GM12892 (cell line): ENCODE measurements around the gene ZNF423.

Experiments used
- DNase-seq: peaks from one replicate; pipeline ENCODE4 v3.0.0; 2011; ENCODE audit not compliant: insufficient read length
- FAIRE-seq: peaks from 2 replicates; lab custom pipeline; 2011; peaks lifted over from hg19 to GRCh38; lab: Jason Lieb, UNC
- POLR2A ChIP-seq: IDR thresholded peaks from 2 replicates; pipeline ENCODE4 v1.6.1; 2011; ENCODE audit warnings: low read depth, low read length, control low read depth
- POLR2AphosphoS5 ChIP-seq: IDR thresholded peaks from 2 replicates; pipeline ENCODE4 v1.6.1; 2011; ENCODE audit warnings: low read depth, low read length, control low read depth
- TAF1 ChIP-seq: IDR thresholded peaks from 2 replicates; pipeline ENCODE4 v1.6.1; 2011; ENCODE audit warnings: low read depth, mild to moderate bottlenecking, control low read depth, low read length, borderline replicate concordance

ZNF423 gene

GRCh38 chr16:49828533-49829267 lies 27.2 kb downstream of the ZNF423 start:
- FAIRE-seq (no peak), DNase-seq (no peak)
- TF ChIP-seq POLR2AphosphoS5 (no peak), POLR2A (no peak), TAF1 (no peak)

DNA sequence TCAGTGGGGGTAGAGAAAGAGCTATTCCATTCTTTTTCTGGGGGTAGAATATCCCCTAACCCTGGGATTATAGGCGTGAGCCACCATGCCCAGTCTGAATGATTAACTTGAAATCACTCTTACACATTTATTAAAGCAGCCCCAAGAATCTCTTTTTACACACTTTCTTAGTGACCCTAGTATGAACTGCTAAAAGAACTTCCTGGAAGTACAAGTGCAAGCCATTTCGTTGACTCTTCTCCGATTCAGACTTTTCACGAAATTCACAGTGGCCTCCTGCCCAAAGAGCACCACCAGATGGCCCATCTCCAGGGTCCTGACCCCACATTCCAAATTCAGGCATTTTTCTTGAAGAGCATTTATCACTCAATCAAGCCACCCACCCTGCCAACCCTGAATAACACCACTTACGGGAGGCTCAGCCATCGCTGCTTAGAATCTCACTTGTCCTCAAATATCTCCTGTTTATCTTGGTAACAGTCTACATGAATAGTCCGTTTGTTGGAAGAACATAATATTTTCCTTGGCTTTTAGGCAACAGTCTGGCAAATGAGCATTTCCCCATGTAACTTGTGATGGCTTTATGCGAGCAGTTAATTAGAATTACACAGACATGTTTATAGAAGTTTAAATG lies 28.0 kb downstream of the ZNF423 start:
- DNase-seq (no peak), FAIRE-seq (no peak)
- TF ChIP-seq POLR2A = no peak
- TF ChIP-seq POLR2AphosphoS5 = no peak
- TF ChIP-seq TAF1 = no peak

- DNase-seq (no peak), FAIRE-seq (no peak)
- TF ChIP-seq POLR2A = no peak
These were observed 29.4 kb downstream of the ZNF423 start for GRCh38 chr16:49826515-49826914.

- TF ChIP-seq POLR2A (no peak), TAF1 (no peak), POLR2AphosphoS5 (no peak)
These were observed 30.9 kb downstream of the ZNF423 start for GRCh38 chr16:49825041-49825440.

GRCh38 chr16:49824593-49824992 lies 31.3 kb downstream of the ZNF423 start:
- FAIRE-seq = no peak
- TF ChIP-seq TAF1 = no peak
- no peak for TF ChIP-seq POLR2A
- TF ChIP-seq POLR2AphosphoS5 = no peak
- no peak for DNase-seq

More at GRCh38 chr16:49825041-49825440, 30.9 kb downstream of the ZNF423 start:
- no peak for FAIRE-seq
- DNase-seq = no peak

- TF ChIP-seq POLR2AphosphoS5 (no peak), POLR2A (no peak), TAF1 (no peak)
- DNase-seq (no peak), FAIRE-seq (no peak)
These were observed 33.1 kb downstream of the ZNF423 start for GRCh38 chr16:49822649-49823370.

DNA sequence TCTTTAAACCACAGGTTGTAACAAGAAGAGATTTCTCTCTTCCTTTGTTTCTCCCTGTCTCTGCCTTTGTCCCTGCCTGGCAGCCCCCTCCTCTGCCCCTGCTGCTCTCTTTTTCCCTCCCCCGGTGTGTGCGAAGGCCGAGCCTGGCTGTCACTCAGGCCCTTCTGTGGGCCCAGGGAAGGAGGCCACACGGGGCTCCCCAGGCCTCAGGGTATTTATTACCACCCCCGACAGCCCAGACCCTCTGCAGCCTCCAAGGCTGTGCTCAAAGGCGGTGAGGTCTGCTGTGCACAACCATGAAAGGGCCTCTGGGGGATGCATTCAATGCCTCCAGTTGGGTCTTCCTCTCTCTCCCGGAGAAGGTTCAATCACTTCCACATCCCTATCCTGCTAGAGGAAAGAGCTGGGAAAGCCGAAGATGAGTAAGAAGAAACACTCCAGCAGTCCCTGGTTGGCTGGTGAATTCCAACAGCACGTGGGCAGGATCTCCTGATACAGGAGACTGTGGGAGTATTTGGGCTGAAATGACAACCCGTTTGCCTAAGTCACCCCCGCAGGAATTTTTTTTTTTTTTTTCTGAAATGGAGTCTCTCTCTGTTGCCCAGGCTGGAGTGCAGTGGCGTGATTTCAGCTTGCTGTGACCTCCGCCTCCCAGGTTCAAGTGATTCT lies 34.2 kb downstream of the ZNF423 start:
- FAIRE-seq (no peak), DNase-seq (no peak)
- TF ChIP-seq POLR2AphosphoS5 = no peak
- TF ChIP-seq POLR2A = no peak
- no peak for TF ChIP-seq TAF1

DNA sequence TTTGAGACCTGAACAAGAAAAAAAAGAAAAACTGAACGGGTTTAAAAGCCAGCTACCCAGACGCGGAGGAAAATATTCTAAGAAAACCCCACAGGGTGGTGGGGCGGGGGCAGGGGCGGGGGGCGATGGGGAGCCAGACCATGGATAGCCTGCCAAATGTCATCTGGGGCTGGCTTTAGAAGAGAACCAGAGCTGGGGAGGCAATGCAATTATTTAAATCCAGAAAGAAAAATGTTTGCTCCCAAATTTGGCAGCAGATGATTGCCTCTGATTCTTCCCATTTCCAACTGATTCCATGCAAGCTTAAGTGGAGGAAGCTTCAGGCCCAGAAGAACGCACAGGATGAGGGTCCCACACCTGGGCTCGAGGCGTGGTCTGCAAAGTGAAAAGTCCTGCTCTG lies 34.8 kb downstream of the ZNF423 start:
- no peak for TF ChIP-seq POLR2A
- no peak for TF ChIP-seq POLR2AphosphoS5
- no peak for TF ChIP-seq TAF1
- FAIRE-seq (no peak), DNase-seq (no peak)

DNA sequence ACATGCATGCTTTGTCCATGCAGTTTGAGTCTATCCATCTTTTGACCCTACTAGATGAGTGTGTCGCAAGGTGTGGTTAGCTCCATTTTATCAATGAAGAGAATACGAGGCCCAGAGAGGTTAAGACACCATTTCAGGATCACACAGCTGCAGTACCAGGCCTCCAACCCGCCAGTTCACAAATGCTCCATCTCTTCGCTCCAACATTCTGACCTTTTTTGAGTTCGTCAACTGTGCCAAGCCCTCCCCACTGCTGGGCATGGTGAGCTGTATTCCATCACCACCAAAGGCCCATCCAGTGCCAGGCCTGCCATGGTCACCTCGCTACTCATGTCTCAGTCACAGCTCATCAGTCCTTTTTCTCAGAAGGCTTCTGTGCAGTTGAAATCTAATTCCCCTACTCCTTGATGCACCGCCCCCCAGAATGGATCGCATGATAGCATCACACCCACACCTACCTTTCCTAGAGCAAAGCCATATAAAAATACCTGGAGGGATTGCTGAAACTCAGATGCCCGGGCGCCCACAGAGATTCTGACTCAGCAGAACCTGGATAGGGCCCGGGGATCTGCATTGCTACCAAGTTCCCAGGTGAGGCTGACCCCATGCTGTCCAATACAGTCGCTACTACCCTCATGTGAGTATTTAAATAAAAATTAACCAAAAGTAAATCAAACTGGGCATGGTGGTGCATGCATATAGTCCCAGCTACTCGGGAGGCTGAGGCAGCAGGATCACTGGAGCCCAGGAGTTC lies 38.0 kb downstream of the ZNF423 start:
- FAIRE-seq = no peak
- DNase-seq = no peak
- no peak for TF ChIP-seq POLR2AphosphoS5
- no peak for TF ChIP-seq POLR2A
- TF ChIP-seq TAF1 = no peak

GRCh38 chr16:49816875-49817274 lies 39.0 kb downstream of the ZNF423 start:
- no peak for DNase-seq
- no peak for FAIRE-seq
- no peak for TF ChIP-seq TAF1
- no peak for TF ChIP-seq POLR2A
- no peak for TF ChIP-seq POLR2AphosphoS5
